ENCODE measurements around the gene TMEM250.

The TMEM250 gene

GRCh38 chr9:136133191-136133958 lies 14.7 kb upstream of the TMEM250 start:
- no peak for DNase-seq (ENCODE audit: low read depth in 1 of 2, low spot score in 1 of 2)

- DNase-seq (ENCODE audit: low read depth in 1 of 2, low spot score in 1 of 2) = no peak
Measured at GRCh38 chr9:136132512-136133050, 13.9 kb upstream of the TMEM250 start.

- DNase-seq (ENCODE audit: low read depth in 1 of 2, low spot score in 1 of 2) = no peak
Measured at GRCh38 chr9:136131629-136132511, 13.2 kb upstream of the TMEM250 start.

GRCh38 chr9:136129176-136129575 lies 10.5 kb upstream of the TMEM250 start:
- DNase-seq (ENCODE audit: low read depth in 1 of 2, low spot score in 1 of 2) = no peak

- no peak for DNase-seq (ENCODE audit: low read depth in 1 of 2, low spot score in 1 of 2)
Measured at GRCh38 chr9:136128436-136128835, 9.8 kb upstream of the TMEM250 start.

- no peak for DNase-seq (ENCODE audit: low read depth in 1 of 2, low spot score in 1 of 2)
Measured at GRCh38 chr9:136127313-136127712, 8.6 kb upstream of the TMEM250 start.

GRCh38 chr9:136124976-136125692 lies 6.5 kb upstream of the TMEM250 start:
- no peak for DNase-seq (ENCODE audit: low read depth in 1 of 2, low spot score in 1 of 2)

- peak; percentile 64 to 67 for DNase-seq (ENCODE audit: low read depth in 1 of 2, low spot score in 1 of 2)
Measured at GRCh38 chr9:136122425-136123383, 4.0 kb upstream of the TMEM250 start.

GRCh38 chr9:136121801-136122200 lies 3.1 kb upstream of the TMEM250 start:
- DNase-seq (ENCODE audit: low read depth in 1 of 2, low spot score in 1 of 2) = no peak

GRCh38 chr9:136120438-136120844 lies 1.8 kb upstream of the TMEM250 start:
- no peak for DNase-seq (ENCODE audit: low read depth in 1 of 2, low spot score in 1 of 2)

- no peak for DNase-seq (ENCODE audit: low read depth in 1 of 2, low spot score in 1 of 2)
Measured at GRCh38 chr9:136119883-136120393, 1.3 kb upstream of the TMEM250 start.

- no peak for DNase-seq (ENCODE audit: low read depth in 1 of 2, low spot score in 1 of 2)
Measured at GRCh38 chr9:136119061-136119882, 597 bp upstream of the TMEM250 start.

GRCh38 chr9:136117916-136118319 lies 757 bp downstream of the TMEM250 start:
- DNase-seq (ENCODE audit: low read depth in 1 of 2, low spot score in 1 of 2) = no peak

- no peak for DNase-seq (ENCODE audit: low read depth in 1 of 2, low spot score in 1 of 2)
Measured at GRCh38 chr9:136117291-136117915, 1.3 kb downstream of the TMEM250 start.

- no peak for DNase-seq (ENCODE audit: low read depth in 1 of 2, low spot score in 1 of 2)
Measured at GRCh38 chr9:136116360-136117098, 2.1 kb downstream of the TMEM250 start.

GRCh38 chr9:136115641-136116359 lies 2.9 kb downstream of the TMEM250 start:
- no peak for DNase-seq (ENCODE audit: low read depth in 1 of 2, low spot score in 1 of 2)

GRCh38 chr9:136115206-136115605 lies 3.5 kb downstream of the TMEM250 start:
- no peak for DNase-seq (ENCODE audit: low read depth in 1 of 2, low spot score in 1 of 2)
